Thoracic aorta (tissue), 2 donors: ENCODE measurements around the gene N4BP2. TPM values are rescaled to one million over a fixed set of nuclear protein-coding genes. Genes with fewer than 3 reads are reported as not detected.
A peak's percentile ranks its signal among the peaks of the same experiment; 100 is the strongest.

Experiments
- ATAC-seq: fragments of 150-250 bp; one replicate; pipeline ENCODE4 v1.8.0; 2017; ENCODE audit warnings: low read depth; ENCODE audit not compliant: insufficient number of reproducible peaks, low FRiP score
- DNase-seq: peaks from one replicate; pipeline ENCODE4 v3.0.0-alpha.2; 2020; ENCODE audit warnings: low spot score
- H3K27ac ChIP-seq, 2 donors: fragments of 200-600 bp; sonication (generic); 1 replicate in 1 of 2; 2 replicates in 1 of 2; pipeline ENCODE4 v1.5.1; 2016; ENCODE audit warnings: mild to moderate bottlenecking in 2 of 2, moderate library complexity in 2 of 2
- H3K27me3 ChIP-seq: fragments of 200-600 bp; sonication (generic); replicated peaks from 2 replicates; pipeline ENCODE4 v1.6.0; 2016; ENCODE audit warnings: mild to moderate bottlenecking; ENCODE audit not compliant: insufficient read depth
- H3K36me3 ChIP-seq: fragments of 200-600 bp; sonication (generic); one replicate; pipeline ENCODE4 v1.5.1; 2016
- H3K4me1 ChIP-seq, 2 donors: fragments of 200-600 bp; sonication (generic); 1 replicate in 1 of 2; 2 replicates in 1 of 2; pipeline versions ENCODE4 v1.5.1 to v1.6.0; 2016; ENCODE audit warnings: low read depth in 2 of 2, mild to moderate bottlenecking in 1 of 2; ENCODE audit not compliant: control insufficient read depth in 1 of 2
- H3K4me3 ChIP-seq: fragments of 200-600 bp; sonication (generic); 2 replicates; pipeline ENCODE4 v1.5.1; 2016; ENCODE audit warnings: mild to moderate bottlenecking
- H3K9me3 ChIP-seq: fragments of 200-600 bp; sonication (generic); 2 replicates; pipeline ENCODE4 v1.5.1; 2016
- CTCF ChIP-seq: fragments of 200-600 bp; sonication (generic); IDR thresholded peaks from one replicate; pipeline ENCODE4 v1.5.1; 2019; ENCODE audit warnings: antibody characterized with exemption
- total RNA-seq, 2 donors: library from RNA; depleted of rRNA; stranded (reverse); fragments of >200 nt; gene quantifications; one replicate each; pipeline versions ENCODE4 v1.1.0 to v1.2.3, GENCODE V29; 2016

Gene N4BP2
- total RNA-seq, 2 donors from 2014 or later: 5.4 to 10.9 TPM

- H3K36me3 ChIP-seq: no peaks in the 10 kb centered on the region
Observed at GRCh38 chr4:40193578-40193977, 136.9 kb downstream of the N4BP2 start.

DNA sequence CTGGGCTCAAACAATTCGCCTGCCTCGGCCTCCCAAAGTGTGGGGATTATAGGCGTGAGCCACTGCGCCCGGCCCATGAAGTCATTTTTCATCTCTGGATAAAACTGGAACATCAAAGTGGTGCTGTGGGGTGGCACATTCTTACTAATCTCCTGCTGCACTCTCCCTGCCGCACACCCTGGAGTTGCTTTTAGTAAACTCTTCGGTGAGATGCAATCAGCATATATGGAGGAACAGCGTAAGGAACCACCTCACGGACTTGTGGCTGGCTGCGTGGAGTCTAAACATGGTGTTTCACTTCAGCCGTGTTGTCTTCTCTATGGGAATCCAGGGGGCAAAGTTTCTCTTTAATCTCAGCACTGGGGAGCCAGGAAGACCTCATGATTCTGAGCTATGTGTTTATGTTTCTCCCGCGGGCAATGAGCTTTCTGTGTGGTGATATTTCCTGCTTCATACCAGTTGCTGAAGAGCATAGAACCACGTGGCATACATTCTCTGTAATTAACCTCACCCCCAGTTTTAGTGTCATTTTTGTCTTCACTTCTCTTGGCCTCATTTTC, 138.0 kb downstream of the N4BP2 start:
- no peaks in the 10 kb centered on the region for H3K4me1 ChIP-seq
- ATAC-seq (no peak), DNase-seq (no peak)
- H3K27ac ChIP-seq: no peak overlapping the region
- H3K36me3 ChIP-seq: no peaks in the 10 kb centered on the region
- no peak for TF ChIP-seq CTCF
- H3K4me3 ChIP-seq: no peak overlapping the region
- no peaks in the 10 kb centered on the region for H3K27me3 ChIP-seq
- no peaks in the 10 kb centered on the region for H3K9me3 ChIP-seq

More at GRCh38 chr4:40193578-40193977, 136.9 kb downstream of the N4BP2 start:
- H3K9me3 ChIP-seq: no peaks in the 10 kb centered on the region
- no peak for TF ChIP-seq CTCF
- H3K4me3 ChIP-seq: no peak overlapping the region
- no peaks in the 10 kb centered on the region for H3K27me3 ChIP-seq
- no peaks in the 10 kb centered on the region for H3K4me1 ChIP-seq
- no peak for ATAC-seq
- no peak overlapping the region for H3K27ac ChIP-seq
- no peak for DNase-seq

GRCh38 chr4:40195182-40196177, 138.8 kb downstream of the N4BP2 start:
- no peak overlapping the region for H3K27ac ChIP-seq
- H3K4me3 ChIP-seq: no peak overlapping the region
- no peaks in the 10 kb centered on the region for H3K9me3 ChIP-seq
- H3K4me1 ChIP-seq: no peaks in the 10 kb centered on the region
- no peaks in the 10 kb centered on the region for H3K36me3 ChIP-seq
- TF ChIP-seq CTCF: no peak
- H3K27me3 ChIP-seq: no peaks in the 10 kb centered on the region
- DNase-seq: no peak
- no peak for ATAC-seq

- no peaks in the 10 kb centered on the region for H3K27me3 ChIP-seq
- ATAC-seq (no peak), DNase-seq (no peak)
- H3K4me3 ChIP-seq: no peak overlapping the region
- no peaks in the 10 kb centered on the region for H3K36me3 ChIP-seq
- no peaks in the 10 kb centered on the region for H3K4me1 ChIP-seq
- H3K9me3 ChIP-seq: no peaks in the 10 kb centered on the region
- H3K27ac ChIP-seq: no peak overlapping the region
- no peak for TF ChIP-seq CTCF
Observed at GRCh38 chr4:40196272-40196671, 139.6 kb downstream of the N4BP2 start.

- Histone ChIP-seq H3K27ac (no peak within 1 kb of the TSS), H3K36me3 (no peaks in the 10 kb centered on the region), H3K27me3 (no peaks in the 10 kb centered on the region), H3K4me1 (no peaks in the 10 kb centered on the region), H3K9me3 (no peaks in the 10 kb centered on the region), H3K4me3 (peak within 1 kb of the TSS; percentile 30)
- ATAC-seq (no peak), DNase-seq (no peak)
- no peak for TF ChIP-seq CTCF
Observed at GRCh38 chr4:40196724-40197281, 140.2 kb downstream of the N4BP2 start, which contains the start of gene RHOH. TSS of gene RHOH (plus strand) at chr4:40197031. CDS start at chr4:40243387, 46,356 bp downstream.
